SH-SY5Y (cell line): ENCODE data around the gene NDEL1.

Experiments used
- GATA2 ChIP-seq: IDR thresholded peaks from 2 replicates; pipeline ENCODE4 v1.6.1; 2011; ENCODE audit warnings: mild to moderate bottlenecking, low read depth, low read length
- GATA3 ChIP-seq: IDR thresholded peaks from 2 replicates; pipeline ENCODE4 v1.6.1; 2011; ENCODE audit warnings: low read depth, mild to moderate bottlenecking, low read length, moderate library complexity

GRCh38 chr17:8406174-8406573, 29.5 kb upstream of the NDEL1 start:
- TF ChIP-seq GATA2 (no peak), GATA3 (no peak)
